CD4-positive, alpha-beta T cell treated with Interleukin-6 for 4 hours (primary cell): ENCODE measurements around the gene DPPA5.
A peak's percentile ranks its signal among the peaks of the same experiment; 100 is the strongest.
"Not testable (repeated sequence)": the region's sequence is repeated elsewhere in the genome, so short reads cannot be mapped to it uniquely, and the experiment has no call there.

Source experiments
- DNase-seq: peaks from one replicate; pipeline ENCODE4 v3.0.0-alpha.2; 2020; ENCODE audit warnings: mixed read lengths

Gene DPPA5

GRCh38 chr6:73363537-73363875, 9.4 kb upstream of the DPPA5 start:
- DNase-seq = no peak

- no peak for DNase-seq
Observed at GRCh38 chr6:73362869-73363536, 8.9 kb upstream of the DPPA5 start.

- DNase-seq = no peak
Observed at GRCh38 chr6:73362358-73362757, 8.3 kb upstream of the DPPA5 start, which contains the start of gene KHDC3L. TSS of gene KHDC3L (plus strand) at chr6:73362658. CDS start at chr6:73362730, 72 bp downstream.

DNA sequence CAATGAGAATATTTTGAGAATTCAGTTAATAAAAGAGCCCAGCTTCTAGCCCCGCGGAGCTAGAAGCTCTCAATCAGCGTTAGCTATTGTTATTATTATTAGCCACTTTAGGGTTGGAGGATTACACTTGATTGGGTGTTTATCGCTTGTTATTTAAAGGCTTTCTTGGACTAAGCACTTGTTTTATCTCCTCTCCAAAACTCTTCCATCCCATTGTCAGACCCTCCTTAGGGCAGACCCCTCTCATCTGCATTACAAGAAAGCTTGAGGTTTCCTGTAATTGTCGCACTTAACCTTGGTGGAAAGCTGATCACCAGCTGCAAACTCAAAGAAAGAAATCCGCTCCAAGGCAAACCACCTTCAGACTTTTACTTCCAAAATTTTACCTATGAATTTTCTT, 4.8 kb downstream of the DPPA5 start:
- DNase-seq = no peak

DNA sequence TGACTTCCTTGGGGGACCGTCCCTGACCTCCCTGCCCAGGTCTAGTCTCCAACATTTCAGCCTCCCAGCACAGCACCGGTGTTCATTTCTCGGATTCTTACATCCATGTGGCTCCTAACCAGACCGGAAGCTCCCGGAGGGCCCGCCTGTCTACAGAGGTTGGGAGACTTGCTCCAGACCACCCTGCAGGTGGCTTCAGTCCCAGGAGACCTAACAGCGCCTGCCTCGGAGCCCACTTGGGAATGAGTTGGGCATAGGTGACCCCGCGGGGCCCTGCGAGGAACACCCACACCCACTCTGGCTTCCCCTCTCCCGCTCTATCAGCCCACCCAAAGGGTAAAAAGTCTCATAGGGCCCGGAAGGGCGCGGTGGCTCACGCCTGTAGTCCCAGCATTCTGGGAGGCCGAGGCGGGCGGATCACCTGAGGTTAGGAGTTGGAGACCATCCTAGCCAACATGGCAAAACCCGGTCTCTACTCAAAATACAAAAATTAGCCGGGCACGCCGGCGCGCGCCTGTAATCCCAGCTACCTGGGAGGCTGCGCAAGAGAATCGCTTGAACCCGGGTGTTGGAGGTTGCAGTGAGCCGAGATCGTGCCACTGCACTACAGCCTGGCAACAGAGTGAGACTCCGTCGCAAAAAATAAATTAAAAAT, 5.4 kb downstream of the DPPA5 start:
- DNase-seq = no peak

GRCh38 chr6:73343164-73343563, 10.9 kb downstream of the DPPA5 start:
- DNase-seq = no peak

- DNase-seq = no peak
Observed at GRCh38 chr6:73342174-73342573, 11.9 kb downstream of the DPPA5 start.

DNA sequence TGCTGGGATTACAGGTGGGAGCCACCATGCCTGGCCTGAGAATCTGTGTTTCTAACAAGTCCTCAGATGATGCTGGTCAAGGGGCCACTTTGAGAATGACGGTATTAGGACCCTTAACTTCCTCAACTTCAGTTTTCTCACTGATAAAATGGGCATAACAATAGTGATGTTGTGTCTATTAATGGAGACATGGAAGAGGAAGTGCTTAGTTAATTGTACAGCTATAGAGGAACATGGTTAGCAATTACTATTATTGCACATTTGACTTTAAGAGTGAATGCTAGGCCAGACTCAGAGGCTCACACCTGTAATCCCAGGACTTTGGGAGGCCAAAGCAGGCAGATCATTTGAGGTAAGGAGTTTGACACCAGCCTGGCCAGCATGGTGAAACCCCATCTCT, 12.7 kb downstream of the DPPA5 start:
- DNase-seq = no peak

- no peak for DNase-seq
Observed at GRCh38 chr6:73340048-73340447, 14.0 kb downstream of the DPPA5 start.

DNA sequence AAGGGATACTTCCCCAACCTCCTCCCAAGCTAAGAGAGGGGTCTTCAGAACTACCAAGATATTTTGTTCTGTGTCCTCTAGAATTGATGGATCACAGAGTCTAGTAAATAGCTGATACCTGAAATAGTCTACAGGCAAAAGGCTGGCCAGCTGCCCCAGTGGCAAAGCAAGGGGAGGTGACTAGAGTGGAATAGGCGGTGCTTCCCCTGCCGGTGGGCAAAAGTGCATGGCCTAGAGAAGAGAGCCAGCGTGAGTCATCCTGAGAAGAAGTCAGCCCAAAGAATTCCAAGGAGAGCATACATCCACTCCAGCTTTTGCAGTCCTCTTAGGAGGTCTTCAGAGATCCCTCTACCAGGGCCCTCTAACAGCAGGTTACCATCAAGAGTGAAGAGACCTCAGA, 14.7 kb downstream of the DPPA5 start:
- no peak for DNase-seq

DNA sequence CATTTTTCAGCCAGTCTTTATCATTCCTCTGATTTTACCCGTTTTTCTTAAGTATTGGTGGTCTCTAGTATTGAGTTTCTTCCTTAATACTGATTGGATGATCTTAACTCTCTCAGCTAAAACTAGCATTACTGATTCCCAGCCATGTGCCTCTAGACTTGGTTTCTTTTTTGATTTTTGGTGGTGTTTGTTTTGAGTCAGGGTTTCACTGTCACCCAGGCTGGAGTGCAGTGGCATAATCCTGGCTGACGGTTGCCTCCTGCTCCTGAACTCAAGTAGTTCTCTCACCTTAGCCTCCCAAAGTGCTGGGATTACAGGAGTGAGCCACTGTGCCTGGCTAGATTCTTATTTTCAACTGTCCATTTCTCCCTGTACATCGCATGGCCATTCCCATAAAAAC, 24.9 kb downstream of the DPPA5 start:
- no peak for DNase-seq

- DNase-seq = no peak
Observed at GRCh38 chr6:73328790-73329189, 25.3 kb downstream of the DPPA5 start.

DNA sequence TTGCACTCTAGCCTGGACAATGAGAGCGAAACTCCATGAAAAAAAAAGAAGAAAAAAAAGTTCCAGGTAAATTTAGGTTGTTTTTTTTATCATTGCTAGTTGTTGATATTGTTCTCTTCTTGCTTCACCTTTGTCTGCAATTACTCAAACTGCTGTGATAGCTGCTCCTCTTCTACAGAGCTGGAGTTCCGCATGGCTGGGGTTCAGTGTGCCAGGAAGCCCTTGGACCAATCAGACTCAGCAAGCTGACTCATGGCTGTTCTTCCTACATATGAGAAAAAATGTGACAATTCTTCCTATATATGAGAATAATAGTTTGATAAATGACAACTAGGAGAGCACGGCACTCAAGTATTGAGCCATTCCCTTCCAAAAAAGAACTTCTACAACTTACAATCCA, 28.4 kb downstream of the DPPA5 start:
- no peak for DNase-seq

DNA sequence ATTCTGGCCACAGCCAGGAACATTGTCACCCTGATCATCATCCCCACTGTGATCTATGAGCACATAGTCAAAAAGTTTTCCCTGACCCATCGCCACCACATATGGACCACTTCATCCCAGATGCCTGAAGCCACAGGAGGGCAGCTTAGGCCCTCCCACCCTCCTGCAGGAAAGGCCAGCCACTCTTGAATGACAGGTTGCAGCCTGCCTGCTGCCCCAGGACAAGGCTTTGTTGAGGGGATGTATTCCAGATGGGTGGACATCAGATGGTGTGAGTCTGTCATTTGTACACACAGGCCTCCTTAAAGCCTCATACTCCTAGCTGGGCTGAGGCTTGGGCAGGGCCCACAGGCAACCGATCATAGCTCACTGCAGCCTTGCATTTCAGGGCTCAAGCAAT, 30.8 kb downstream of the DPPA5 start:
- DNase-seq = no peak

GRCh38 chr6:73314577-73315492, 39.2 kb downstream of the DPPA5 start:
- no peak for DNase-seq

GRCh38 chr6:73310503-73310845, 43.6 kb downstream of the DPPA5 start:
- not testable (repeated sequence) for DNase-seq

DNA sequence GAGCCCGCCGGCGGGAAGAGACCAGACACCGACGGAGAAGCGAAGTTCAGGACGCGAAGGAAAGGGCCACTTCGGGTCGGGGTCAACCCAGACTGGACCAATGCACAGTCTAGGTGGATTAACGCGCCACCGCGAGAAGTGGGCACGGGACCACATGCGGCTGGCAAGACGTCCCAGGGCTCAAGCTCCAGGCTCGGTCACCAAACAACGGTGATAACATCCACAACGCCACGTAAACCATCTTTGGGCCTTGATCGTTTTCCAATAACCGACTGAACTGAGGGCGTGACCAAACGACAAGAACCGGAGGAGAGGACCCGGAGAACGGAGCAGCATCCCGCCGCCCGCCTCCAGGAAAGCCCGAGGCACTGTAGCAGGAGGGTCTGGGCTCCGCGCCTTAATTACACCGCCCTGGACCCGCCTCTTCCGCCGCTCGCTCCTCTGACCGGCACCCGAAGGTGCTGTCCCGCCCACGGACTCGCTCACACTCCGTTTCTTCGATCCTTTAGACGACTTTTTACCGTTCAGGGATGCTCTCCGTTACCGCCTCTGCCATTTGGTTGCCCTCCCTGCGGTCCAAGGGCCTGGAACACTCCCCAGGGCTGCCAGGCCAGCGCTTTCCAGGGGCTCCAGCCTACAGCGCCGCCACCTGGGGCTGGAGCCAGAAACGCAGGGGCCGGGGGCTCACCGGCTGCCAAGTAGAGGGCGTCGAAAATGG, 44.1 kb downstream of the DPPA5 start:
- peak; percentile 65 for DNase-seq

- no peak for DNase-seq
Observed at GRCh38 chr6:73309535-73309784, 44.6 kb downstream of the DPPA5 start.

GRCh38 chr6:73308712-73309534, 45.2 kb downstream of the DPPA5 start:
- DNase-seq = no peak

DNA sequence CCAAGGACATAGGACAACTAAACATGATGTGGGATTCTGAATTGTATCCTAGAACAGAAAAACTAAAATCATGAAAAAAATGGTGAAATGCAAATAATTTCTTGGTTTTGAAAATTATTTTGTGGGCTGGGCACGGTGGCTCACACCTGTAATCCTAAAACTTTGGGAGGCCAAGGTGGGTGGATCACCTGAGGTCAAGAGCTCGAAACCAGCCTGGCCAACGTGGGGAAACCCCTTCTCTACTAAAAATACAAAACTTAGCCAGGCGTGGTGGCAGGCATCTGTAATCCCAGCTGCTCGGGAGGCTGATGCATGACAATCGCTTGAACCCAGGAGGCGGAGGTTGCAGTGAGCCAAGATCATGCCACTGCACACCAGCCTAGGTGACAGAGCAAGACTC, 50.3 kb downstream of the DPPA5 start:
- not testable (repeated sequence) for DNase-seq
